Natural killer cell (primary cell): ENCODE results near the gene ACKR3. TPM values are rescaled to one million over a fixed set of nuclear protein-coding genes. Genes with fewer than 3 reads are reported as not detected.

Source experiments
- ATAC-seq, 3 donors: fragments of 150-1000 bp in 2 of 3; fragments of 200-7000 bp in 1 of 3; cut with Tn5 transposase; 1 replicate in 1 of 3; 2 replicates in 2 of 3; pipeline ENCODE4 v1.10.0; 2021; ENCODE audit warnings: mild to moderate bottlenecking in 2 of 3, moderate library complexity in 2 of 3
- DNase-seq, 2 donors: peaks; one replicate each; pipeline versions ENCODE4 v3.0.0 to v3.0.0-alpha.2; 2013 to 2021; ENCODE audit warnings: mixed read lengths in 1 of 2
- H3K27ac ChIP-seq: one replicate; pipeline ENCODE4 v1.5.1; 2013; ENCODE audit warnings: mild to moderate bottlenecking, low read length
- H3K27me3 ChIP-seq: one replicate; pipeline ENCODE4 v1.6.1; 2013; ENCODE audit warnings: low read length; ENCODE audit not compliant: control insufficient read depth, insufficient read depth
- H3K36me3 ChIP-seq: one replicate; pipeline ENCODE4 v1.6.1; 2013; ENCODE audit warnings: low read length; ENCODE audit not compliant: control insufficient read depth, insufficient read depth
- H3K4me1 ChIP-seq: one replicate; pipeline ENCODE4 v1.6.1; 2013; ENCODE audit warnings: low read length; ENCODE audit not compliant: control insufficient read depth, insufficient read depth
- H3K4me3 ChIP-seq: one replicate; pipeline ENCODE4 v1.5.1; 2013; ENCODE audit warnings: low read length
- H3K9me3 ChIP-seq: one replicate; pipeline ENCODE4 v1.6.1; 2013; ENCODE audit warnings: low read length; ENCODE audit not compliant: control insufficient read depth, insufficient read depth
- H3K27ac Mint-ChIP-seq, 2 donors: one replicate each; pipeline ENCODE4 v1.8.0; 2022; ENCODE audit warnings: mild to moderate bottlenecking in 2 of 2, mixed read lengths in 2 of 2, moderate library complexity in 1 of 2
- H3K27me3 Mint-ChIP-seq, 2 donors: one replicate each; pipeline ENCODE4 v1.8.0; 2022; ENCODE audit warnings: low read depth in 2 of 2, mixed read lengths in 2 of 2
- H3K36me3 Mint-ChIP-seq: one replicate; pipeline ENCODE4 v1.8.0; 2022; ENCODE audit warnings: mixed read lengths
- H3K4me1 Mint-ChIP-seq, 2 donors: one replicate each; pipeline ENCODE4 v1.8.0; 2022; ENCODE audit warnings: mixed read lengths in 2 of 2
- H3K4me3 Mint-ChIP-seq: one replicate; pipeline ENCODE4 v1.8.0; 2022; ENCODE audit warnings: mild to moderate bottlenecking, moderate library complexity, mixed read lengths
- H3K9me3 Mint-ChIP-seq, 2 donors: one replicate each; pipeline ENCODE4 v1.8.0; 2022; ENCODE audit warnings: mixed read lengths in 2 of 2
- WGBS: methylation state at CpG from one replicate; pipeline ENCODE4 v1.1.7; 2013; ENCODE audit warnings: missing lambda C conversion rate; ENCODE audit not compliant: insufficient coverage; 5-methylcytosine and 5-hydroxymethylcytosine counted together
- intact Hi-C: fragments of 100-400 bp; cut with micrococcal nuclease; formaldehyde crosslinking; loops from one replicate; pipeline ENCODE4 v1.14.2; 2022
- total RNA-seq, 4 donors: library from RNA; stranded (reverse); fragments of 120-200 nt in 1 of 4; gene quantifications; one replicate each; pipeline versions ENCODE4 v1.2.3 to v1.2.4, GENCODE V29; 2013 to 2022
- TF ChIP-seq, protein P1 (sequence below): fragments of 200-600 bp; IDR thresholded peaks from one replicate; pipeline ENCODE4 v1.8.0; 2022; ENCODE audit warnings: antibody characterized with exemption

The ACKR3 gene
- total RNA-seq, 3 donors from 2014 or later (not counting 1 experiment from before 2014, with no cell fraction given) = 4.4 to 5.5 (median 4.6) TPM

DNA sequence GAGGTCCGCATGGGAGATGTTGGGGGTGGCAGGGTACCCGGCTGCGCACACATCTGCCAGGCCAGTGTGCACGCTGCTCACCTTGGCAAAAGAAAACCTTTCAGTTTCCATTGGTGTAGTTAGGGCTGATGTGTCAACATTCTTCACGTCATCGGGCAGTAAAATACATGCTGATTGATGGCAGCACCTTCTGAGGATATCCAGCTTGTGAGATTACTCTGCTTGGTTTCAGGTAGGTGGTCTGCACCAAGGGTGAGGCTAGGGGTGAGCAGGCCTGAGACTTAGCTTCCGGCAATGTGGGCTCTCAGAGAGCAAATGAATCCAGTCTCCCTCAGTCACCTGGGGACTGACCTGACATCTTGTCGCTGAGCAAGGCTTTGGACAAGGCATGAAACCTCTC is 19.3 kb upstream of the ACKR3 start:
- 91% methylated on average over 8 of the region's 8 CpGs for WGBS
- H3K27ac ChIP-seq = no peak overlapping the region
- peaks cover 10% of the 10 kb centered on the region for H3K9me3 ChIP-seq
- H3K27ac Mint-ChIP-seq = peak overlapping the region in 1 of 2 donors; percentile 89
- DNase-seq (no peak), ATAC-seq (no peak)
- H3K36me3 Mint-ChIP-seq = peaks cover 10% of the 10 kb centered on the region
- H3K27me3 ChIP-seq = no peaks in the 10 kb centered on the region
- intact Hi-C loops = no loop called here
- H3K27me3 Mint-ChIP-seq = no peaks in the 10 kb centered on the region
- H3K36me3 ChIP-seq = no peaks in the 10 kb centered on the region
- peaks cover 3 to 4% of the 10 kb centered on the region in 2 donors for H3K9me3 Mint-ChIP-seq
- H3K4me1 ChIP-seq = peaks cover 78% of the 10 kb centered on the region
- TF ChIP-seq, protein P1, sequence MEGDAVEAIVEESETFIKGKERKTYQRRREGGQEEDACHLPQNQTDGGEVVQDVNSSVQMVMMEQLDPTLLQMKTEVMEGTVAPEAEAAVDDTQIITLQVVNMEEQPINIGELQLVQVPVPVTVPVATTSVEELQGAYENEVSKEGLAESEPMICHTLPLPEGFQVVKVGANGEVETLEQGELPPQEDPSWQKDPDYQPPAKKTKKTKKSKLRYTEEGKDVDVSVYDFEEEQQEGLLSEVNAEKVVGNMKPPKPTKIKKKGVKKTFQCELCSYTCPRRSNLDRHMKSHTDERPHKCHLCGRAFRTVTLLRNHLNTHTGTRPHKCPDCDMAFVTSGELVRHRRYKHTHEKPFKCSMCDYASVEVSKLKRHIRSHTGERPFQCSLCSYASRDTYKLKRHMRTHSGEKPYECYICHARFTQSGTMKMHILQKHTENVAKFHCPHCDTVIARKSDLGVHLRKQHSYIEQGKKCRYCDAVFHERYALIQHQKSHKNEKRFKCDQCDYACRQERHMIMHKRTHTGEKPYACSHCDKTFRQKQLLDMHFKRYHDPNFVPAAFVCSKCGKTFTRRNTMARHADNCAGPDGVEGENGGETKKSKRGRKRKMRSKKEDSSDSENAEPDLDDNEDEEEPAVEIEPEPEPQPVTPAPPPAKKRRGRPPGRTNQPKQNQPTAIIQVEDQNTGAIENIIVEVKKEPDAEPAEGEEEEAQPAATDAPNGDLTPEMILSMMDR = no peak
- no peak overlapping the region for H3K4me3 Mint-ChIP-seq
- H3K4me3 ChIP-seq = no peak overlapping the region
- H3K4me1 Mint-ChIP-seq = peaks cover 74 to 94% of the 10 kb centered on the region in 2 donors

DNA sequence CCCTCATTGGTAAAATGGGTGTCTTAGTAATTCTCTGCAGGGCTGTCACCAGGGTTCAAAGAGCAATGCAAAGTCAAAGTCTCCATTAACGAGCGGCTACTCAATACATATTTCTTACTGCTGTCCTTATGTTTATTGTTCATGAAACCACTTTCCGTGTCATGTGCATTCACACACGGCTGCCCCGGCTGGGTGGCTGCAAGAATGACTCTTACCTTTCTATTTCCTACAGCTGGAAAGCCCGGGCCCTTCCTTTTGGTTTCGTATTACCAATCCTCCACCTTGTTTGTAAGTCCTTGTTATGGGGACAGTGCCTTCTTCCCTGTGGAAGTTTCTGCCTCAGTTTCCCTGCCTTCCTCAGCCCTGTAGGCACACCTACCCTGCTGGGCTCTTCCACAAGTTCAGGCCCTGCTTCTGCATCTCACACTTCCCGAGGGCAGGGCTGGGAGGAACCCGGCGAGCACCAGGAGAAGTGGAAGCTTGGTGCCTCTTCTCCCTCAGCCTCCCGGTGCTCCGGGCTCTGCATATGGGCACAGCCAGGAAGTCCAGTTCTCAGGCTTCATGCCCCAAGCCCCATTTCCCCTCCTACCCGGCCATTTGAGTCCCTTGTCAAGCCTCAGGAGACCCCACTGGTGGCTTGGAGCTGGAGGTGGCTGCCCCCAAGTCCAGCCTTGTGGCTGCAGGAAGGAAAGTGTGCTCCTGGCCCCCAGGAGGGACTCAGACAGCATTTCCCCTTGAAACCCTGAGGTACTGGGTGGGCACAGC is 18.7 kb upstream of the ACKR3 start:
- H3K27me3 Mint-ChIP-seq = no peaks in the 10 kb centered on the region
- WGBS = 65% methylated on average over 13 of the region's 13 CpGs
- no peak for ATAC-seq

DNA sequence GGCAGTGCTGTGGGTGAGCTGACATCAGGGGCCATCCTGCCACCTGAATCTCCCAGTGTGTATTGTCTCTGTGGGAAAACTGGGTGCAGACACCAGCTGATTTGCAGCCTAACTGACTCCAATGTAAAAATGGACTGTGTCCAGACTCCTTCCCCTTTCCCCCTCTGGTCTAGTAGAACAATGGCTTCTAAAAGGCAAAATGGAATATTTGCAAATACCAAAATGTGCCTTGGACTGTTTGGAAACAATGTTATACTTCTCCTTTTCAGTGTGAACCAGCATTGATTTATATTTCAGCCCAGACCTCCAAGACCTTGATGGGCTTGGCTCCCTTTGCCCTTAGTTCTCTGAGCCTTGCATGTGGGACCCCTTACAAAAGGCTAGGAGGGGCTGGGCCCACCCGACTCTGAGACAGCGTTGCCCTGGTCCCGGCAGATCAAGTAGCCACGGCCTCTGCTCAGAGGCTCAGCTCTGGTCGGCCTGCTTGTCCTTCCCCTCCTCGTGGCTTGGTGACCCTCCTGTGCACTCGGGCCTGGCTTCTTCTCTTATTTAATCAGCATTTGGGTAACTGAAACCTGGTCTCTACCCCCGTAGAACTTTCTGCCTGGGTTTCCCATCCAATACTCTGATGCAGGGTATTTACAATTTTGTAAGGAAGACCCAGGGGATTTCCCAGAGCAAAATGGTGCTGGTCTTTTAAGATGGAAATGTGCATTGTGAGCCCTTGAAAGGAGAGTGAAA is 18.0 kb upstream of the ACKR3 start:
- H3K4me1 Mint-ChIP-seq = peaks cover 69 to 92% of the 10 kb centered on the region in 2 donors
- ATAC-seq = no peak
- H3K27ac Mint-ChIP-seq = peak overlapping the region; percentile 47 to 76
- H3K27me3 ChIP-seq = no peaks in the 10 kb centered on the region
- peaks cover 71% of the 10 kb centered on the region for H3K4me1 ChIP-seq
- DNase-seq = no peak
- TF ChIP-seq, protein P1 = no peak
- H3K36me3 ChIP-seq = no peaks in the 10 kb centered on the region
- H3K9me3 Mint-ChIP-seq = peaks cover 3 to 4% of the 10 kb centered on the region in 2 donors
- peaks cover 10% of the 10 kb centered on the region for H3K9me3 ChIP-seq
- peak overlapping the region; percentile 1 for H3K27ac ChIP-seq
- no peak overlapping the region for H3K4me3 Mint-ChIP-seq
- no peaks in the 10 kb centered on the region for H3K27me3 Mint-ChIP-seq
- H3K36me3 Mint-ChIP-seq = peaks cover 10% of the 10 kb centered on the region
- no peak overlapping the region for H3K4me3 ChIP-seq
- intact Hi-C loops = loop anchor here (2.0 kb wide), 1 partner anchor 13 kb away; no protein-coding TSS in a partner anchor
- 51% methylated on average over 8 of the region's 8 CpGs for WGBS

More for the DNA sequence above, 18.7 kb upstream of the ACKR3 start:
- H3K9me3 Mint-ChIP-seq = peaks cover 3 to 4% of the 10 kb centered on the region in 2 donors
- H3K36me3 Mint-ChIP-seq = peaks cover 10% of the 10 kb centered on the region
- H3K27me3 ChIP-seq = no peaks in the 10 kb centered on the region
- H3K27ac Mint-ChIP-seq = peak overlapping the region; percentile 47 to 89
- no peak for DNase-seq
- TF ChIP-seq, protein P1 = no peak
- H3K4me1 Mint-ChIP-seq = peaks cover 74 to 94% of the 10 kb centered on the region in 2 donors
- no peaks in the 10 kb centered on the region for H3K36me3 ChIP-seq
- peak overlapping the region; percentile 1 for H3K27ac ChIP-seq
- no peak overlapping the region for H3K4me3 ChIP-seq
- no peak overlapping the region for H3K4me3 Mint-ChIP-seq
- intact Hi-C loops = no loop called here
- peaks cover 78% of the 10 kb centered on the region for H3K4me1 ChIP-seq
- H3K9me3 ChIP-seq = peaks cover 10% of the 10 kb centered on the region
